GM21717 (cell line): ENCODE measurements around the gene PPP4R2.
"Not testable (repeated sequence)": the region's sequence is repeated elsewhere in the genome, so short reads cannot be mapped to it uniquely, and the experiment has no call there.

Experiments used
- ATAC-seq: cut with Tn5 transposase; IDR thresholded peaks from one replicate; pipeline ENCODE4 v1.9.1; 2021; ENCODE audit warnings: mild to moderate bottlenecking, moderate library complexity; ENCODE audit not compliant: unreplicated experiment

PPP4R2 gene

DNA sequence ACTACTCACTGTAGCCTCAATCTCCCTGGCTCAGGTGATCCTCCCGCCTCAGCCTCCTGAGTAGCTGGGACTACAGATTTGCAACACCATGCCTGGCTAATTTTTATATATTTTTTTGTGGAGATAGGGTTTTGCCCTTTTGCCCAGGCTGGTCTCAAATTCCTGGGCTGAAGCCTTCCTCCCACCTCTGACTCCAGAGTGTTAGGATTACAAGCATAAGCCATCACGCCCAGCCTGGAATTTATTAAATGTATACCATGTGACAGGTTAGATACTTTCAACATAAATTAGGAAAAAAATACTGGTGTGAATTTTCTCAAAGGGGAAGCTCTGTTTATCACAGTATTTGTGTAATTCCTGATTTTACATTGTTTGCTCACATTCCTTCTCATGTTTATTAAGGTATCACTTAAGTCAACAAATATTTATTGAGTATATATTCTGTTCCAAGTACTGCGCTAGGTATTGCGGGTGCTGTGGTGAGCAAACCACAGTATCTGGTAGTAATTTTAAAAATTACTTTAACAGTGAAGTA is 24.8 kb downstream of the PPP4R2 start:
- no peak for ATAC-seq

GRCh38 chr3:73024836-73025235 is 28.2 kb downstream of the PPP4R2 start:
- ATAC-seq = no peak

DNA sequence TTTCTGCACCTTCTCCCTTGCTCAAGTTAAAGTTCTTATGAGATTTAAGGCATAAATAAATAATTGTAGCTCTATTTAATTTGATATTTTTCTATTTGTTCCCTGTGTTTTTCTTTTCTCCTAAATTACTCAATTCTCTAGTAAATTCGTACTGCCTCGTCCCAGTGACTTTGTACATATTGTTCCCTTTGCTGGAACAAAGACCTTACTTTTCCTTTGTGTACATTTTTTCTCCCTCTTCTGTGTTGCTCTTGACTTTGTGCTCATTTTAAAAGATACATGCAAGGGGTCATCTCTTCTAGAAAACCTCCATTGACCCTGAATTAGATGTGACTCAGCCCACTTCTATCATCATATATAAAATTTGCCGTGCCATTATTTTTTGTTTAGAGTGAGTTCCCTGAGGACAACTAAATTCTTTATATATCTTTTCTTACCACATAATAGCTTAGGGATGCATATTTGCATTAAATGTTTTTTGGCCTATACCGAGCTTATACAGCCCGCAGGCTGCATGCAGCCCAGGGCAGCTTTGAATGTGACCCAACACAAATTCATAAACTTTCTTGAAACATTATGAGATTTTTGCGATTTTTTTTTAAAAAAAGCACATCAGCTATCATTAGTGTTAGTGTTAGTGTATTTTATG is 29.6 kb downstream of the PPP4R2 start:
- no peak for ATAC-seq

- ATAC-seq = no peak
Observed at GRCh38 chr3:73026760-73027113, 30.1 kb downstream of the PPP4R2 start.

GRCh38 chr3:73028803-73029202 is 32.2 kb downstream of the PPP4R2 start:
- ATAC-seq = no peak

DNA sequence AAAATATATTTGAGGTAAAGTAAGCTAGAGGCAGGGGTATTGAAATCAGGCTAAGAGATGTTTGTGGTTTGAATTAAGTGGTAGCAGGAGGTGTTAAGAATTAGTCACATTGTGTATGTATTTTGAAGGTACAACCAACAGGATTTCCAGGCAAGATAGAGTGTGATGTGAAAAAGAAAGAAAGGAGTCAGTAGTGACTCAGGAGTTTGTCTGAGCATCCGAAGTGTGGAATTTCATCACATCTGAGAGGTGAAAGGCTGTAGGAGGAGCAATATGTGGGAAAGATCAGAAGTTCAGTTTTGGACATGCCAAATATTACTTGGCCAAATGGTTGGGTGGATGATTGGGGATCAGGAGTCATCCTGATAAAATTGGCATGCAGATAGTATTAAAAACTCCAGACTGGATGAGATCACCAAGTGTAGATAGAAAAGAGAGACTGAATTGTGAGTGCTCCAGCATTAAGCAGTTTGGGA is 32.7 kb downstream of the PPP4R2 start:
- no peak for ATAC-seq

DNA sequence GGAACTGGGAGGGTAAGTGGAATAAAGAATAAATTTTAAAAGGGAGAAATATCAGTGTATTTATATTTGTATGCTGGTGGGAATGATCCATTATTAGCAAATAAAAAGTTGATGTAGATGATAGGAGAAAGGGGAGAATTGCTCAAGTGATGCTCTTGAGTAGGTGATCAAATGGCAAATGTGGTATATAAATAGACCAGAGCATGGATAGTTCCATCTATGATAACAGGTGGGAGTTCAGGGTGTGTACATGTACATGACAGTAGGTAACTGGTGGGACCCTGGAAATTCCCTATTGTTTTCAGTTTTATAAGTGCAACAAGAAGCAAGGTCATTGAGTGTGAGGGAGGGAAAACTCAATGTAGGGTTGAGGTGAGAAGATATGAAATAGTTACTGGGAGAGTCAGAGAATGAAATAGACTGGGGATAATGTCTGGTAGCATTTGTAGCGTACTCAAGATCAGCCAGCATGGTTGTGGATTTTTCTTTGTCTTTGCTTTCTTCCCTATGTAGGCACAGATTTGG is 33.5 kb downstream of the PPP4R2 start:
- no peak for ATAC-seq

GRCh38 chr3:73031573-73032103 is 35.0 kb downstream of the PPP4R2 start:
- no peak for ATAC-seq

GRCh38 chr3:73036694-73037591 is 40.3 kb downstream of the PPP4R2 start:
- peak; percentile 44 for ATAC-seq

GRCh38 chr3:73041537-73041936 is 44.9 kb downstream of the PPP4R2 start:
- no peak for ATAC-seq

- no peak for ATAC-seq
Observed at GRCh38 chr3:73043414-73043813, 46.8 kb downstream of the PPP4R2 start.

DNA sequence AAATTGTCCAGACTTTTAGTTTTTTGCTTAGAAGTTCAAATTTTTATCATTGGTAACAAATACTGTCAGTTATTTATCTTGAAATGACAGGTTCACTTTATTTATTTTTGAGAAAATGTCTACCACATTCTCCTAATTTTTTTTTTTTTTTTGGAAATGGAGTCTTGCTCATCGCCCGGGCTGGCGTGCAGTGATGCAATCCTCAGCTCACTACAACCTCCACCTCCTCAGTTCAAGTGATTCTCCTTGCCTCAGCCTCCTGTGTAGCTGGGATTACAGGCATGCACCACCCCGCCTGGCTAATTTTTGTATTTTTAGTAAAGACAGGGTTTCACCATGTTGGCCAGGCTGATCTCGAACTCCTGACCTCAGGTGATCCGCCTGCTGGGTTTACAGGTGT is 48.8 kb downstream of the PPP4R2 start:
- no peak for ATAC-seq

DNA sequence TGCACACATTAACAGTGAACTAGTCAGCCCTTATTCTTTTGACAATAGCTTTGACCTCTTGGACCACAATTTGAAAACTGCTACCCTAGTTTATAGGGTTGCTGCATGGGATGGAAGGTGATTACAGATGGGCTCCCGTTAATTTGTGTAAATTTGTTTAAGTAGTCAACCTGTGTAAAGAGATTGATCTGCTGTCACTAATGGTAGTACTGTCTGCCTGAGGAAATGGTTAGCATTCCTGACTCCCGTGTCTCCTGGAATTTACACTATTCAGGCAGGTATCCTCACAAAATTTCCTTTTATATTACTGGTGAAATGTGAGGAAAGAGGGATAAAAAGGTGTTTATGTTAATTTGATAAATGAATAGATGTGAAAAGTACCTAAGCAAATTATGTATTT is 49.6 kb downstream of the PPP4R2 start:
- no peak for ATAC-seq

DNA sequence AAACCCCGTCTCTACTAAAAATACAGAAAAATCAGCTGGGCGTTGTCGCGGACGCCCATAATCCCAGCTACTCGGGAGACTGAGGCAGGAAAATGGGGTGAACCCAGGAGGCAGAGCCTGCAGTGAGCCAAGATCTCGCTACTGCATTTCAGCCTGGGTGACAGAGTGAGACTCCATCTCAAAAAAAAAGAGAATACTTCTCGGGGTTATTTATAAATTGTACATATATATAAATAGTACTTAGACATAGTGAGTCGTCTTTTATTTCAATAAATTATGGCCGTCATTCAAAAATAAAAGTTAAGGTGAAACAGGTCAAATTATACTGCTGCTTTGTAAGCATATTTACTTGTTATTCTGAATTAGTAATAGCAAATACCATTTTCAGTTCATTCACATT is 52.7 kb downstream of the PPP4R2 start:
- no peak for ATAC-seq

DNA sequence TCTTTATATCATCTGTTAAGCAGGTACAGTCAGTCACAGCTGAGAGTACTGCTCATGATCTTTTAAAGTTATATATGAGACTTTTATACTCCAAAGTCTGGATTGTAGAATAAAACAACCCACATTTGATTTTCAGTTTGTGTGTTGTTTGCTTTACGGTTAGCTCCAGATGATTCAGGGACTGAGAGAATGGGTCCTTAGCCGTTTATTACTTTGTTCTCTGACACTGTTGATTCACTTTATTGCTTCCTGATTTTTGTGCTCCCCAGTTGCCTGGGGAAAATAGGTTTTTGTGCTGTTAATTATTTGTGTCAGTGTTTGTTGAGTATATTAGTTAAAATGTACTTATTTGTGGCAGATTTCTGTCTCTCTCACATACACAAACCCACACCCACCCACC is 56.2 kb downstream of the PPP4R2 start:
- ATAC-seq = no peak

DNA sequence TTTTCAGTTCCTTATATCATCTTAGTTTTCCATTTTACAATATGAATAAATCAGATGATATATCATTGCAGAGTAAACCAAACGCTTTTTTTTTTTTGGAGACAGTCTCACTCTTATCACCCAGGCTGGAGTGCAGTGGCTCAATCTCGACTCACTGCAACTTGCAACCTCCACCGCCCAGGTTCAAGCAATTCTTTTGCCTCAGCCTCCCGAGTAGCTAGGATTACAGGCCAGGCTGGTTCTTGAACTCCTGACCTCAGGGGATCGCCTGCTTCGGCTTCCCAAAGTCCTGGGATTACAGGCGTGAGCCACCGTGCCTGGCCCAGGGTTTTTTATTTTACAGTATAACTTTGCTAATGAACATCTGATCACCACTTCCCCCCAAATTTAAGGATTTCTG is 59.0 kb downstream of the PPP4R2 start:
- ATAC-seq = no peak

GRCh38 chr3:73056014-73056844 is 59.6 kb downstream of the PPP4R2 start:
- no peak for ATAC-seq

DNA sequence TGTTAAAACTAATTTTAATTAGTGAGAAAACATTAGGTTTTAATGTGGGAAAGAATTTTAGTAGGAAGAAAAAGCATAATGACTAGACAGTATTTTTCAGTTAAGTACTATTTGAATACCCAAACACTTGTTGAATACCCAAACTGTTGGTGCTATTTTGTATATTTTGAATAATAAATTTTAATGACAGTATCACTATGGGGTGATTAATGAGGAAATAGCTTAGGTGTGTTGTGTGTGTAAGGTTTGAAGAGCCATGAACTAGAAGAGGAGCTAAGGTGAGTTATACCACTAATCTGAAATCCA is 60.2 kb downstream of the PPP4R2 start:
- ATAC-seq = no peak

- ATAC-seq = no peak
Observed at GRCh38 chr3:73060302-73060723, 63.7 kb downstream of the PPP4R2 start.

DNA sequence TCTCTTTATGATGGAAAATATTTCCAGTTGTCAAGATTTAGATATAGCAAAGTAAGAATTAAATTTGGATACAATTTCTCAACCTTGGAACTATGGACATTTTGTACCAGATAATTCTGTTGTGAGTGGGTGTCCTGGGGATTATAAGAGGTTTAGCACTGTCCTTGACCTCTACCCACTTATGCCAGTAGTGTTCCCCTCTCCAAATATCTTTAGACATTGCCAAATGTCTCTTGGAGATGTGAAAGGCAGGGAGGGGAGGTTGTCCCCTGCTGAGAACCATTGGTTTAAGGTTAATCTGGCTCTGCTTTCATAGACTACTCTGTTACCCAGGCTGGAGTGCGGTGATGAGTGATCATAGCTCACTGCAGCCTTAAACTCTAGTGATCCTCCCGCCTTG is 64.8 kb downstream of the PPP4R2 start, which contains the start of gene EBLN2:
EBLN2 (plus strand) TSS at position 244 of the 400 bp plus-strand sequence. CDS start 423 bp downstream, outside the sequence.
- ATAC-seq = no peak

GRCh38 chr3:73066243-73066642 is 69.6 kb downstream of the PPP4R2 start:
- ATAC-seq = not testable (repeated sequence)
